HepG2 (cell line): ENCODE data around the gene CNNM4. TPM values are rescaled to one million over a fixed set of nuclear protein-coding genes. Genes with fewer than 3 reads are reported as not detected.

Experiments used
- AHR ChIP-seq: IDR thresholded peaks from 2 replicates; pipeline ENCODE4 v1.6.1; 2018; ENCODE audit warnings: missing genetic modification reagents, missing compliant biosample characterization
- CBFB ChIP-seq: sonication (generic); formaldehyde crosslinking; IDR thresholded peaks from 2 replicates; pipeline ENCODE4 v1.4.0; 2020; ENCODE audit warnings: missing genetic modification reagents
- CBX5 ChIP-seq: sonication (generic); formaldehyde crosslinking; IDR thresholded peaks from 2 replicates; pipeline ENCODE4 v1.4.0; 2020; ENCODE audit warnings: missing genetic modification reagents, borderline replicate concordance
- HNF1B ChIP-seq: sonication (generic); formaldehyde crosslinking; IDR thresholded peaks from 2 replicates; pipeline ENCODE4 v1.5.1; 2020; ENCODE audit warnings: mild to moderate bottlenecking, moderate library complexity, missing genetic modification reagents
- HNRNPLL ChIP-seq: fragments of 200-400 bp; formaldehyde crosslinking; IDR thresholded peaks from 2 replicates; pipeline ENCODE4 v1.6.1; 2017; ENCODE audit warnings: mild to moderate bottlenecking, low read depth, low read length; ENCODE audit not compliant: poor library complexity, severe bottlenecking
- IKZF4 ChIP-seq: sonication (generic); formaldehyde crosslinking; IDR thresholded peaks from 2 replicates; pipeline ENCODE4 v1.5.1; 2020; ENCODE audit warnings: borderline replicate concordance, mild to moderate bottlenecking, low read depth, missing genetic modification reagents; ENCODE audit errors: not compliant biosample characterization
- KDM1A ChIP-seq: IDR thresholded peaks from 2 replicates; pipeline ENCODE4 v1.6.1; 2016; ENCODE audit warnings: missing compliant biosample characterization
- MEIS1 ChIP-seq: sonication (generic); formaldehyde crosslinking; IDR thresholded peaks from 2 replicates; pipeline ENCODE4 v1.9.0; 2021; ENCODE audit warnings: mild to moderate bottlenecking, missing genetic modification reagents, moderate library complexity, borderline replicate concordance
- POLR2A ChIP-seq, 2 experiments: IDR thresholded peaks; 2 replicates each; pipeline ENCODE4 v1.6.1; 2011; ENCODE audit warnings: low read depth in 2 of 2, low read length in 2 of 2, mild to moderate bottlenecking in 1 of 2, moderate library complexity in 1 of 2; ENCODE audit not compliant: insufficient read depth in 1 of 2
- PRDM4 ChIP-seq: sonication (generic); formaldehyde crosslinking; IDR thresholded peaks from 2 replicates; pipeline ENCODE4 v1.9.0; 2021; ENCODE audit warnings: missing genetic modification reagents, borderline replicate concordance
- REST ChIP-seq, 2 experiments: IDR thresholded peaks; 2 replicates each; pipeline ENCODE4 v1.6.1; 2011 to 2012; ENCODE audit warnings: low read length in 2 of 2, borderline replicate concordance in 1 of 2, low read depth in 1 of 2, mild to moderate bottlenecking in 1 of 2, moderate library complexity in 1 of 2
- YY1 ChIP-seq: IDR thresholded peaks from 2 replicates; pipeline ENCODE4 v1.6.1; 2011; ENCODE audit warnings: low read length, low read depth, moderate library complexity, mild to moderate bottlenecking; ENCODE audit not compliant: insufficient read depth, insufficient replicate concordance
- ZGPAT ChIP-seq: IDR thresholded peaks from 2 replicates; pipeline ENCODE4 v1.6.1; 2016; ENCODE audit warnings: mild to moderate bottlenecking
- ZNF570 ChIP-seq: sonication (generic); formaldehyde crosslinking; IDR thresholded peaks from 2 replicates; pipeline ENCODE4 v1.4.0; 2020; ENCODE audit warnings: mild to moderate bottlenecking, missing genetic modification reagents, borderline replicate concordance
- ZNF777 ChIP-seq: sonication (generic); formaldehyde crosslinking; IDR thresholded peaks from 2 replicates; pipeline ENCODE4 v1.4.0; 2020; ENCODE audit warnings: missing genetic modification reagents
- polyA plus RNA-seq, 8 experiments: library from polyadenylated mRNA; depleted of rRNA in 3 of 8; stranded (reverse) in 7 of 8; unstranded in 1 of 8; fragments of >200 nt; fragmentation: Illumina TruSeq in 4 of 8; extraction: Trizol in 4 of 8; gene quantifications; 2 replicates each; pipeline versions ENCODE4 v1.2.1 to v1.2.3, GENCODE V29; 2011 to 2016; ENCODE audit warnings: low read depth in 4 of 8, missing spikeins in 1 of 8, mixed read lengths in 1 of 8; ENCODE audit not compliant: insufficient read depth in 1 of 8
- total RNA-seq, 5 experiments: library from RNA; depleted of rRNA; stranded (reverse); fragments of >200 nt; fragmentation: Illumina TruSeq; extraction: Trizol; gene quantifications; 2 replicates each; pipeline ENCODE4 v1.2.3, GENCODE V29; 2016; ENCODE audit warnings: low read depth in 1 of 5

CNNM4 gene
- total and polyA plus RNA-seq, 2 of the 13 experiments (the other 11 are each of a cell fraction or from before 2014, with no cell fraction given) = 5.9 to 8.4 TPM

GRCh38 chr2:96816127-96816835, 55.6 kb downstream of the CNNM4 start, which contains the start of gene CNNM3 (continued):
- TF ChIP-seq PRDM4 (CRISPR knock-in tag) (no peak), HNRNPLL (peak; percentile 93), ZNF570 (CRISPR knock-in tag) (0 out of 2 replicates have a peak, but pooled peaks have one; percentile 68), MEIS1 (CRISPR knock-in tag) (no peak), YY1 (peak; percentile 91), HNF1B (CRISPR knock-in tag) (no peak), POLR2A (IDR thresholded peaks at IDR 0.05; ENCODE audit: insufficient read depth in 1 of 2, low read depth in 2 of 2, low read length in 2 of 2) (peak in 1 of 2 experiments; percentile 65; a peak in 2 of 4 replicates), AHR (CRISPR knock-in tag) (no peak), CBFB (CRISPR knock-in tag) (peak; percentile 69; the same call in 1 of the 2 replicates), ZNF777 (peak; percentile 36), KDM1A (CRISPR knock-in tag) (no peak; the same call in 1 of the 2 replicates), IKZF4 (CRISPR knock-in tag) (peak; percentile 92), CBX5 (0 out of 2 replicates have a peak, but pooled peaks have one; percentile 70), ZGPAT (CRISPR knock-in tag) (peak; percentile 62; the same call in 1 of the 2 replicates), REST (IDR thresholded peaks at IDR 0.05; ENCODE audit: borderline replicate concordance in 1 of 2, low read depth in 1 of 2, low read length in 2 of 2) (peak in 1 of 2 experiments; percentile 24; a peak in 1 of 4 replicates)
